ENCODE results near the gene ZNF878.

DNA sequence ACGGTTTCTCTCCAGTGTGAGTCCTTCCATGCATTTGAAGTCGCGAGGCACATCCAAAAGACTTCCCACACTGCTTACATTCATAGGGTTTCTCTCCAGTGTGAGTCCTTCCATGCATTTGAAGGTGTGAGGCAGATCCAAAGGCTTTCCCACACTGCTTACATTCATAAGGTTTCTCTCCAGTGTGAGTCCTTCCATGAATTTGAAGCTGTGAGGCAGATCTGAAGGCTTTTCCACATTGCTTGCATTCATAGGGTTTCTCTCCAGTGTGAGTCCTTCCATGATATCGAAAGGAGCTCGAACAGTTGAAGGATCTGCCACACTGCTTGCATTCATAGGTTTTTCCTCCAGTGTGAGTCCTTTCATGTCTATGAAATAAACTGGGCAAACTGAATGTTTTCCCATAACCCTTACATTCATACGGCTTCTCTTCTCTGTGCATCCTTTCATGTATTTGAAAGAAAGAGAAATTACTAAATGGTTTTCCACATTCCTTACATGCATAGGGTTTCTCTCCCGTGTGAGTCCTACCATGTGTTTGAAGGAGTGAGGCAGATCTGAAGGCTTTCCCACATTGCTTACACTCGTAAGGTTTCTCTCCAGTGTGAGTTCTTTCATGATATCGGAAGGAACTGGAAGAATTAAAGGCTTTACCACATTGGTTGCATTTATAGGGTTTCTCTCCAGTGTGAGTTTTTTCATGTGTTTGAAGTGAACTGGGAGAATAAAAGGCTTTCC, 37.6 kb downstream of the ZNF878 start:
- TF ChIP-seq, protein P1, sequence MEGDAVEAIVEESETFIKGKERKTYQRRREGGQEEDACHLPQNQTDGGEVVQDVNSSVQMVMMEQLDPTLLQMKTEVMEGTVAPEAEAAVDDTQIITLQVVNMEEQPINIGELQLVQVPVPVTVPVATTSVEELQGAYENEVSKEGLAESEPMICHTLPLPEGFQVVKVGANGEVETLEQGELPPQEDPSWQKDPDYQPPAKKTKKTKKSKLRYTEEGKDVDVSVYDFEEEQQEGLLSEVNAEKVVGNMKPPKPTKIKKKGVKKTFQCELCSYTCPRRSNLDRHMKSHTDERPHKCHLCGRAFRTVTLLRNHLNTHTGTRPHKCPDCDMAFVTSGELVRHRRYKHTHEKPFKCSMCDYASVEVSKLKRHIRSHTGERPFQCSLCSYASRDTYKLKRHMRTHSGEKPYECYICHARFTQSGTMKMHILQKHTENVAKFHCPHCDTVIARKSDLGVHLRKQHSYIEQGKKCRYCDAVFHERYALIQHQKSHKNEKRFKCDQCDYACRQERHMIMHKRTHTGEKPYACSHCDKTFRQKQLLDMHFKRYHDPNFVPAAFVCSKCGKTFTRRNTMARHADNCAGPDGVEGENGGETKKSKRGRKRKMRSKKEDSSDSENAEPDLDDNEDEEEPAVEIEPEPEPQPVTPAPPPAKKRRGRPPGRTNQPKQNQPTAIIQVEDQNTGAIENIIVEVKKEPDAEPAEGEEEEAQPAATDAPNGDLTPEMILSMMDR (IDR thresholded peaks at IDR 0.05; ENCODE audit: extremely low read depth in 1 of 2, insufficient read depth in 1 of 2, low read depth in 1 of 2, low read length in 2 of 2): no peak
- no peak for TF ChIP-seq GATA2 (IDR thresholded peaks at IDR 0.05; ENCODE audit: insufficient read depth, insufficient read length, low read depth, low read length)
- no peak for TF ChIP-seq POLR2AphosphoS5 (IDR thresholded peaks at IDR 0.05; ENCODE audit: insufficient read depth, low read depth, low read length)

Measured in endothelial cell of umbilical vein (primary cell).